Daoy (cell line): ENCODE results near the gene DNAL1. TPM values are rescaled to one million over a fixed set of nuclear protein-coding genes. Genes with fewer than 3 reads are reported as not detected.
"Not testable (repeated sequence)": the region's sequence is repeated elsewhere in the genome, so short reads cannot be mapped to it uniquely, and the experiment has no call there.

Experiments used
- DNase-seq: peaks from one replicate; pipeline ENCODE4 v3.0.0-alpha.2; 2015; ENCODE audit warnings: low read depth
- total RNA-seq: library from RNA; depleted of rRNA; stranded (reverse); fragments of >200 nt; shearing (Covaris generic); gene quantifications from 2 replicates; pipeline ENCODE4 v1.2.3, GENCODE V29; 2014; rRNA removed

Gene DNAL1
- total RNA-seq = 13.3 and 40.2 TPM in 2 replicates

GRCh38 chr14:73644531-73645247 lies at the start of gene DNAL1:
Gene DNAL1 (plus strand): TSS chr14:73644986. CDS start chr14:73645040, 54 bp downstream.
- peak; percentile 98 for DNase-seq

- DNase-seq = no peak
Measured at GRCh38 chr14:73599499-73599898, 45.3 kb upstream of the DNAL1 start.

- DNase-seq = no peak
Measured at GRCh38 chr14:73602994-73603393, 41.8 kb upstream of the DNAL1 start.

GRCh38 chr14:73606271-73606670 lies 38.5 kb upstream of the DNAL1 start:
- DNase-seq = no peak

- no peak for DNase-seq
Measured at GRCh38 chr14:73607241-73607640, 37.5 kb upstream of the DNAL1 start.

- peak; percentile 19 for DNase-seq
Measured at GRCh38 chr14:73610687-73611086, 34.1 kb upstream of the DNAL1 start.

- peak; percentile 81 for DNase-seq
Measured at GRCh38 chr14:73612339-73613045, 32.3 kb upstream of the DNAL1 start, which contains the start of gene ACOT6. Gene ACOT6 (plus strand): TSS chr14:73612517. CDS start chr14:73612572, 55 bp downstream.

- no peak for DNase-seq
Measured at GRCh38 chr14:73613046-73613383, 31.8 kb upstream of the DNAL1 start.

GRCh38 chr14:73613419-73613963 lies 31.3 kb upstream of the DNAL1 start:
- no peak for DNase-seq

- no peak for DNase-seq
Measured at GRCh38 chr14:73616831-73617230, 28.0 kb upstream of the DNAL1 start.

GRCh38 chr14:73619524-73619923 lies 25.3 kb upstream of the DNAL1 start:
- no peak for DNase-seq

GRCh38 chr14:73620268-73620667 lies 24.5 kb upstream of the DNAL1 start:
- no peak for DNase-seq

- DNase-seq = no peak
Measured at GRCh38 chr14:73623504-73624054, 21.2 kb upstream of the DNAL1 start.

GRCh38 chr14:73625706-73626105 lies 19.1 kb upstream of the DNAL1 start:
- DNase-seq = no peak

GRCh38 chr14:73627151-73627558 lies 17.6 kb upstream of the DNAL1 start:
- DNase-seq = no peak

- DNase-seq = no peak
Measured at GRCh38 chr14:73630009-73630780, 14.6 kb upstream of the DNAL1 start.

GRCh38 chr14:73633116-73634010 lies 11.4 kb upstream of the DNAL1 start:
- peak; percentile 69 for DNase-seq

- DNase-seq = peak; percentile 29
Measured at GRCh38 chr14:73634011-73634833, 10.6 kb upstream of the DNAL1 start.

- not testable (repeated sequence) for DNase-seq
Measured at GRCh38 chr14:73636355-73636754, 8.4 kb upstream of the DNAL1 start.

- DNase-seq = no peak
Measured at GRCh38 chr14:73637830-73638229, 7.0 kb upstream of the DNAL1 start.
